ENCODE measurements around the gene RGS6.

Gene RGS6

GRCh38 chr14:72532686-72533454 is 600.6 kb downstream of the RGS6 start:
- DNase-seq, result no peak

GRCh38 chr14:72535485-72535884 is 603.3 kb downstream of the RGS6 start:
- DNase-seq, result no peak

- DNase-seq, result no peak
These were observed 606.2 kb downstream of the RGS6 start for GRCh38 chr14:72538387-72538786.

- no peak for DNase-seq
These were observed 607.6 kb downstream of the RGS6 start for GRCh38 chr14:72539661-72540315.

DNA sequence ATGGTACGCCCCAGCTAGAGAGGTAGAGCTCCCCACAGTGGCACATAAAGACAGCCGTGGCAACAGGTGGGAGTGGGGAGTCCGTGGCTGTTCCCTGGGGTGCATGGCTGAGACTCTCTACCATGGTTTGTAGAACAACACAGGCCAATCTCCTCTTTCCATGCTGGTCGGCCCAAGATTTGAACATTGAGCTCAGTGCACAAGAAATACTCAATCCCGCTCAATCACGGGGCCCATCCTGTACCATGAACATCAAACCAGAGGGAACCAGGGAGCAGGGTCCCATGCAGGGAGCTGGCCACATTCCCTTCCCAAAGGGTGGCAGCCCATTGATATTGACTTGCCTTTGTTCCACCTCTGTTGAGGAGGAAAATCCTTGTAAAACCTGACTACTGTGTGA is 608.6 kb downstream of the RGS6 start:
- no peak for DNase-seq

- DNase-seq, result no peak
These were observed 609.3 kb downstream of the RGS6 start for GRCh38 chr14:72541546-72541945.

- no peak for DNase-seq
These were observed 611.1 kb downstream of the RGS6 start for GRCh38 chr14:72543341-72543740.

DNA sequence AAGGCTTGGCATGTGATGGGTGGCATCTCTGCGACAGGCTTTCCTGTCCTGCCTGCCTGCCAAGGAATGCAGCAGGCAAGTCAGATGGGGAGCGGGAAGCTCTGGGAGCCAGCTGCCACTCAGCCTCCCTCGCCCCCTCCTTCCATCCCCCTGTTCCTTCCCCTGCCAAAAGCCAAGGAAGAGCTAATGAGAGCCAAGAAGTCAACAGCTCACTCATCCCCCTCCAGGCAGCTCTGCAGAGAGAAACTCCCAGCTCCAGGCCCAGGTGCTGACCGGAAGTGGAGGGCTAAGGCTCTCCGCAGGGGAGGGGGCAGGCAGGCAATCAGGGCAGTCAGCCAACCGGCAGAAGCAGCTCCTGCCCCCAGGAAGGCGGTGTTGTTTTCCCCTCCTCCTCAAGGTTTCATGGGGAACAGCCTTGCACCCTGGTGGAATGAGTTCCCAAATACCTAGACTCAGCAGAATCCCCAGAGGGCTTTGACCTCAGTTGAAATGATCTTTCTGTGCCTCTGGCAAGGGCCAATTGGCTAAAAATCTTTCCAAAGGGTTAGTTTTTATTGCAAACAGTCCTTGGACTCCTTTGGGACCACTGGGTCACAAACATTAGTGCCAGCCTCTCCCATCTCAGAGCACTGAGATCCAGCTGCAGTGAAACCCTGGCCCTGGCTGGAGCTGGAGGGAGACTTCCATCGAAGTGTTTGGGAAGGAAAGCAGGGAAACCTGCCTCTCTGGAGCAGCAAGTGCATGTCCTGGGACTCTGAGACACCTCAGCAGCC is 612.6 kb downstream of the RGS6 start:
- no peak for DNase-seq

DNA sequence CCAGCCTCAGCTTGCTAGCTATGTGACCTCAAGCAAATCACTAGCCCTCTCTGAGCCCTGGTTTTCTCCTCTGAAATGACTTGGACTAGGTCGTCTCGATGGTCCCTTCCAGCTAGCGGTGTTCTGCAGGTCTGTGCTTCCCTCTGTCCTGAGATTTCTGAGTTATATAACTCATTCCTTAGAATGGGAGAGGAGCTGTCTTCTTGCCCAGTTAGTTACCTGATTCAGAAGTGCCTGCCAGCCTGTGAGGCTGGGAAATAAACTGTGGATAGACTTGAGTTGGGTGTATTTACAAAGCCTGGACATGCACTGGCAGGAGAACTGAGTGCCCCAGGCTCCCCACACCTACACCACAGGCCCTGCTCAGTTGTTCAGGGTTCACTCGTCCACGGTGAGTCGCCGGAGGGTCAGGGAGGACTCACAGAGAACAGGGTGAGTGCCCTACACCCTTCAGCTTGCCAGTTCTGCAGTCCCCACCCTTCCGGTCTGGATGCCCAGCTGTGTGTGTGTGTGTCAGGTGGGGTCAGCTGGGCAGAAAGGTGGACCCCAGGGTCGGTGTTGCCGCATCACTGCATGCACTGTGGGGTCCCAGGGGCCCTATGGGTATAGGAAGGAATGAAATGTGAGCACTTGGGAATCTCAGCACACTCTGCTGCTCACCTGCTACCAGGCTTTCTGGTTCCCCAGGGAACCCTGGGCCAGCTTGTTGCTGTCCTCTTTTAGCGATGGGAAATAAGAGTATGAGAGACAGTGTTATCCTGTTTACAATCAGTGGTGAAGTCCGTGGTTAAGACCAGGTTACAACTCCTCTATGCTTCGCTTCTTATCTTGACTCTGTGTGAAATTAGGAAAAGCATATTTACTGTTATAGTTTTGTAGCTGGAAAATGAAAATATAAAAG is 613.4 kb downstream of the RGS6 start:
- DNase-seq, result no peak

GRCh38 chr14:72546344-72547016 is 614.3 kb downstream of the RGS6 start:
- DNase-seq, result no peak

DNA sequence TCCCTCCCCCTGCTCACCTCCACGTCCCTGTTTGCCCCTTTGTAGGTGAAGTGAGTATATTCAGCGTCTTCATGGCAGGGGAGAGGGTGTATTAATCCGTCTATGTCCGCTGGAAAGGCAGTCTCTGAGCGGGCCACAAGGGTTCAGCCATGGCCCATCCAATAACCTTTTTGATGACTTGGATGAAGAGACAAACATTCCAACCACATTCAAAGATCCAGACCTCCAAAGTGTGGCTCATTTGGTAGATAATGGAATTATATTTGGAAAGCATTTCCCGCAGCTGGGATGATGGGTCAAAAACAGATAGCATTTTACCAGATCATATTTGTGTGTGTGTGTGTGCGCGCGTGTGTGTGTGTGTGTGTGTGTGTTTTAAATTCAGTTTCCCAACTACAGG is 615.8 kb downstream of the RGS6 start:
- DNase-seq, result no peak

- no peak for DNase-seq
These were observed 616.8 kb downstream of the RGS6 start for GRCh38 chr14:72549026-72549425.

- DNase-seq, result no peak
These were observed 617.6 kb downstream of the RGS6 start for GRCh38 chr14:72549854-72550253.

GRCh38 chr14:72550513-72550912 is 618.3 kb downstream of the RGS6 start:
- DNase-seq, result no peak

- no peak for DNase-seq
These were observed 620.0 kb downstream of the RGS6 start for GRCh38 chr14:72552236-72552635.

GRCh38 chr14:72553161-72553560 is 620.9 kb downstream of the RGS6 start:
- DNase-seq, result no peak

DNA sequence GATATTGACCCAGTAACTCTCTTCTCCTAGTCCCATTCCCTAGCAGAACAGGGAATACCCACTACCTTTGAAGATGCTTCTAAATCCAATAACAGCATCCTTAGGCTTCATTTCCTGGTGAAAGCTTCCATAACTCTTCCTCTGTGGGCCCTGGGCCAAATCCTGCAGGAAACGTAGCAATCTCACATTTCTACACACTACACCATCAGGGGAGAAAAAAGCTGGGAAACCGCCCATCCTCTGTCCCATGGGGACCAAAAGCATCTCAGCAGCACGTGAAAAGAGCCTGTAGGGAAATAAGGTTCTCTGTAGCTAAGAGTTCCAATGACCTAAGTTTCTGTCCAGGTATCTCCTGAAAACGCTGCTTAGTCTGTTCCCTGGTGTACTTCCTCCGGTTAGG is 621.4 kb downstream of the RGS6 start:
- DNase-seq, result peak; percentile 8

GRCh38 chr14:72554401-72554800 is 622.2 kb downstream of the RGS6 start:
- DNase-seq, result no peak

DNA sequence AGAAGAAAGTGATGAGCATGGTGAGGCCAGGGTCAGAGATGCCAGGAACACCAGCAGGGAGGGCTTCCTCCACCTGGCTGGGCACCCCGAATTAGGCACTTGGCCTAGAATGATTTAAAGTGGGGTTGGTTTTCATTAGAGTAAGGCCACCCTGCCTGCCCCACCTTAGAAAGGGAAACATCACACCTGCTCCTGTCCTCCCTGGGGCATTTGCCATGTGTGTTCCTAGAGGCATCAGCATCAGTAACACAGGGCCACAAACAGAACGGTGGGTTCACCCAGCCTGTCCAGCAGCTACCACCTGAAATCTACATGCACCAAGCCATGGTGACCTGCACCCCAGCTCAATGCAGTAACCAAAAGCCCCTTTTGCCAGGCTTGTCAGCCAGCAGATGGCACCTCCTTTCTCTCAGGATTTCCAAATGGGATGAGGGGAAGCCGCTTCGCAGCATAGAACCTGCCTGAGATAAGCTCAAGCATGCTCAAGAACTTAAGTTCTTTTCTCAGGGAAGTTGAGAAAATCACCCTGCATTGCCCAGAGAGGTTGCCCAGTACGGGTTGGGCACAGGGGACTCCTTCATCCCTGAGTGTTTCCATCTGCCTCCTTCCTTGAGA is 622.9 kb downstream of the RGS6 start:
- DNase-seq, result no peak

- no peak for DNase-seq
These were observed 623.4 kb downstream of the RGS6 start for GRCh38 chr14:72555609-72556000.

GRCh38 chr14:72557671-72558070 is 625.4 kb downstream of the RGS6 start:
- DNase-seq, result no peak

Data from fibroblast of skin of abdomen (primary cell).